GM18526 (cell line): ENCODE results near the gene TRIP10.

ENCODE experiments used
- POLR2A ChIP-seq: IDR thresholded peaks from 3 replicates; pipeline ENCODE4 v1.6.1; 2011; ENCODE audit not compliant: insufficient read length; ENCODE audit errors: extremely low read depth

The TRIP10 gene

DNA sequence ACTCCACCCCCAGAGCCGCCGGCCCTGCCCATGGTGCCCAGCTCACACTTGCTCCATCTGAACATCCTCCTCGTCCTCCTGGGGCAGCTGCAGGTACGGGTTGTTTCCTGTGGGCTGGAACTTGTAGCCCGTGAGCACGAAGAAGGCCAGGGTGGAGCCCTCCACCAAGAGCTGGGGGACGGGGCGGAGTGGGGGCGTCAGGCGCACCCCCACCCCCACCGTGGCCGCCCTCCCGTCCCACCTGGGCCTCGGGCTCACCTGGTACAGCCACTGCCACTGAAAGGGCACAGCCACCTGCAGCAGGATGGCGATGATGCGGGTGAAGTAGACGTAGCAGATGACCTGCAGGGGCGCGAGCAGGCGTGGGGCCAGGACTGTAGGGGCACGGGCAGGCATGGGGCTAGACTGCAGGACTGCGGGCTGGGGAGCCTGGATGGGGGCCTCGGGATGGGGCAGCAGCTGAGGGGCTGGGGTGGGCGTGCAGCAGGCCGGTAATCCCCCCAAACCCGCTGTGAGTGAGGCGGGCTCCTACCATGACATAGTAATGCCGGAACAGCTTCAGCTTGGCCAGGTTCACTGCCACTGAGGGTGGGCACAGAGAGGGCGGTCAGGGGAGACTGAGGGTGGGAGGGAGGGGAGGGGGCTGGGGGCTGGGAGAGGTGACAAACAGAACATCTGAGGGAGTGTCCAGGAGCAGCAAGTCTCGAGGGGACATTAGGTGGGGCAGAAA lies 8.4 kb upstream of the TRIP10 start:
- TF ChIP-seq POLR2A, result no peak

DNA sequence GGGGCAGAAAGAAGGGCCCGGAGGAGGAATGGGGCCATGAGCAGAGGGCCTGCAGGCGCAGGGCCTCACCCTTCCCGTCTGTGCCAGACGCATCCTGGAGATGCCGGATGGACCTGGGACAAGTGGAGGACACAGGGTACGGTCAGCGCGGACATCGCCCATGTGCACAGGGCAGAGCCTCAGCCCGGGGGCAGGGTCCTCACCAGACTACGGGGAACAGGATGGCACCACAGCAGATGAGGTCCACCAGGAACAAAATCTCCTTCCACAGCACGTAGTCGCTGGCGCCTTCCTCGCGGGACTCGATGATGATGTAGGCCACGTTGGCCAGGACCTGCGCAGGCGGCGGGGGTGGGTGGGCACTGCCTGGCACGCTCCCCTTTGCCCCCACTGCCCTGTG lies 7.7 kb upstream of the TRIP10 start:
- no peak for TF ChIP-seq POLR2A

DNA sequence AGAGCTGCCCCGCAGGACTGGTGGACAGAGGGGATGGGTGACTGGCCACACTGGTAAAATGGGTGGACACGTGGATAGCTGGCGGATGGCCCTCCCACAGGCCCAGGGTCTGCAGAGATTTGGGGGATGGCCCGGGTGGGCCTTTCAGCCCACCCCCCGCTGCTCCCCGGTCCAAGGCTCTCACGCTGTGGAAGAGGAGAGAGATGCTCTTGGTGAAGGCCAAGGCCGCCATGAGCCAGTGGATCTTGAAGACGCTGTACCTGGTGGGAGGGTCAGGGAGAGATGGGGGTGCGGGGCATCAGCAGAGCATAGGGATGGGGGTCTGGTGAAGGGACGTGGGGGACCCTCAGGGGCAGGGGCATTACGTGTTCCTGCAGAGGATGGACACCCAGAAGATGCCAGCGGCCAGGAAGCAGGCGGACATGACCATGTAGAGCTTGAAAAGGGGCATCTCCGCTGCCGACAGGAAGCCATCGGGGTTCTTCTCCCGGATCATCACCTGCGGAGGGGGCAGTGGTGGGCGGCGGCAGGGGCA lies 6.6 kb upstream of the TRIP10 start:
- no peak for TF ChIP-seq POLR2A

DNA sequence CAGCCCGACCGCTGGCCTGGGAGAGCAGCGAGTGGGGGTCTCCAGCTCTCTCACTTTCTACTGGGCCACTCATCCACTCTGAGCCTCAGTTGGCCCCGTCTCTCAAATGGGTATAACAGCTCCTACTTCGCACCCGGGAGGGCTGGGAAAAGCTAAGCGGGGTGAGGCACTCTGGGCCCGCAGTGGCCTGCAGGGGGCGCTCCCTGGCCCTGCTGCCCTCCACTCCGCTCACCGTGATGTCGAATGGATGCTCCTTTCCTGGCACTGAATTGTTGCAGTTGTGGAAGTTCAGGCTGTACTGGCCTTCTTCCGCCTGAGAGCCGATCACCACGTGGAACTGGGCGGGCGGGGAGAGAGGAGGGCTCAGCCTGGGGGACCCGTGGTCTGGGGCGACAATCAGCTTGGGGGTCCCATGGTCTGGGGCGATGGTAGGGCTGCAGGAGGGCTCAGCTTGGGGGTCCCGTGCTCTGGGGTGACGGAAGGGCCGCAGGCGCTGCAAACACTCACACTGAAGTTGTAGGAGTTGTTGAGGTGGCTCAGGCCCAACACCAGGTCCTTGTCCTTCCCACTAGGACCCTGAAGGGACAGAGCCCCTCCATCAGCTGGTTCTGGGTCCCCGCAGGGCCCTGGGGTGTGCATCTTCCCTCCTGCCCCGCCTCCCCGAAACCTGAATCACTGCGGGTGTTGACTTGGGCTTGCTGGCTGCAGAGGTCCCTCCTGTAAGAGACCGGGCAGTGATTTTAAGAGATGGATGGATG lies 6.0 kb upstream of the TRIP10 start:
- no peak for TF ChIP-seq POLR2A

DNA sequence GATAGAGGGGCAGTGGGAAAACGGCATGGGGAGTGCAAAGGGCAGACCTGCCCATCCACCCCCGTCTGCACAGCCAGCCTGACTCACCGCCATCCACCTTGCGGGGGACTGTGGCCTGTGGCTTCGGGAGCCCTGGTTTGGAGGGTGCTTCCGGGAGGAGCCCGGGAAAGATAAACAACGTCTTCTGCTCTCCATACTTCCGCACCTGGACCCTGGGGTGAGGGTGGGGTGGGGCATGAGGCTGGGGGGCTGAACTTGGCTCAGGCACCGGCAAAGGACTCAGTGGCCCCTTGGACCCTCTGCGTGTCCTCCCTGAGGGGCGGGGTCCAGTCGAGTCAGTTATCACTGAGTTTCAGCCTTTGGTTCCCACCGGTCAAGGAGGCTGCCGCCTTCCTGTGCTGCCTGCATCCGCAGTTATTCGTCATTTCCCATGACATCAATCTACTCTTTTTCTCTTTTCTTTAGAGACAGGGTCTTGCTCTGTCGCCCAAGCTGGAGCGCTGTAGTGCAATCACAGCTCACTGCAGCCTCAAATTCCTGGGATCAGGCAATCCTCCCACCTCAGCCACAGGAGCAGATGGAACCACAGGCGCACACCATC lies 5.3 kb upstream of the TRIP10 start:
- TF ChIP-seq POLR2A, result no peak

DNA sequence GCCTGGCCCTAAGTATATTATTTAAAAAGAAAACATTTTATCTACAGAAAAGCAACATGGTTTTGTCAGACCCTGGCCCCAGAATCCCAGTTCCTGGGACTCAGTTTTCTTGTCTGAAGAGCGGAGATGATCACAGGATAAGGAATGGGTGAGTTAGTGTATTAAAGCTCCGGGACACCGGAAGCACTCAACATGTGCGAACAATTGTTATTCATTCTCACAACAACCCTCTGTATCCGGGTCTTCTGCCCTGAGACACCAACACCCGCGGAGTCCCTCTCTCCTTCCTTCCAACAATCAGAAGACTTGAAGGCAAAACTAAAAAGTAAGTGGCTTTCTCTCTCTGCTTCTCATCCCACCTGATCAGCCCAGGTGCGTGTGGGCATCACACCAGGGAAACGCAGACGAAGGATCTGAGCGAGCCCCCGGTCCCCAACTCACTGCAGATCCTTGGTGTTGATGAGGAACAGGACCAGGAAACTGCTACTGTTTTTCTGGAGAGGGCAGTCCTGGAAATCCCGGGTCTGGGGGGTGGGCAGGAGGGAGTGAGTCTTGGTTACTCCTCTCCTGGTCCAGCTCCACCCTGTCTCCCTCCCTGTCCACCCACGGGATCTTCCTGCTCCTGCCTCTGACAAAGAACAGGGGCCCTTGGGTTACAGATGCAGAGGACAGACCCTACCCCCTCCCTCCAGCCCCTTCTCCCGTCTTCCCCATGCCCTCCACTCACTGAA lies 4.1 kb upstream of the TRIP10 start:
- no peak for TF ChIP-seq POLR2A

DNA sequence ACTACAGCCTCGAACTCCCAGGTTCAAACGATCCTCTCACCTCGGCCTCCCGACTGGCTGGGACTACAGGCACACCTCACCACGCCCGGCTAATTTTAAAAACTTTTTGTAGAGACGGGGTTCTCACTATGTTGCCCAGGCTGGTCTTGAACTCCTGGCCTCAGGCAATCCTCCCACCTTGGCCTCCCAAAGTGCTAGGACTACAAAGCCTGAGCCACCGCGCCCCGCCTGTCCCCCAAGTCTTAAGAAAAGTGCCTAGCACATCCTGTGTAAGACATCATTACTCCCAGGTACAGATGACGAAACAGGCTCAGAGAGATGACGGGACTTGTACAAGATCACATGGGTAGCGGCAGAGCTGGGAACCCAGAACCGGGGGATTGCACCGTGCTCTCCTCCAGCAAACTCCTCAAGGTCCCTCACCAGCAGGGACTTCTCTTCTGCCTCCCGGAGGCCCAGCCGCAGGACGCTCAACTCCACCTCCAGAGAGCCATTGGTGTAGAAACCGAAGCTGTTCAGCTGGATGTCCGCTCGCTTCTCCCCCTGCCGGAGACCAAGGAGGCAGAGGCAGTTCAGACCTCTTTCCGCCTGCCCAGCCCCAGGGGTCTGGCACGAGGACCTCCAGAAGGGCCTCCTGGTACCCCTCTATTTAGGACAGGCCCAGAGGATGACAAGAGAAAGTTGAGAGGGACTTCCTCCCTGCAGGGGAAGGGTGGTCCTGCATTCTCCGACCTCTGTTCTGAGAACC lies 3.1 kb upstream of the TRIP10 start:
- TF ChIP-seq POLR2A, result peak; percentile 46

DNA sequence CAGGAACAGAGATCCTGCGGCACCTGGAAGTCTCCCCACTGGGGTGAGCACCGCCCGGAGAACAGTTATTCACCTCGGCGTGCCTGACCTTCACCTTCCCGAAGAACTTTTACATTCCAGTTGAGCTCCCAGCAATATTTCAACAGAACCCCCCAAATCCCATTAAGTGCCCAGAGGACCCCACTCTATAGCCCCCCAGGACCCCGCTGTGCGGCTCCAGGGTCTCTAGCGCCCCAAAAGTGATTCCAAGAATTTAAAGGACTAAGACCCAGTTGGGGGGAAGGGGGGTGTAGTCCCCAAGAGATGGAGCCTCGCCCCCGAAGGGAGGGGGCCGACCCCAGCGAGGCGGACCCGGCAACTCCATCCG lies 2.6 kb upstream of the TRIP10 start:
- no peak for TF ChIP-seq POLR2A

DNA sequence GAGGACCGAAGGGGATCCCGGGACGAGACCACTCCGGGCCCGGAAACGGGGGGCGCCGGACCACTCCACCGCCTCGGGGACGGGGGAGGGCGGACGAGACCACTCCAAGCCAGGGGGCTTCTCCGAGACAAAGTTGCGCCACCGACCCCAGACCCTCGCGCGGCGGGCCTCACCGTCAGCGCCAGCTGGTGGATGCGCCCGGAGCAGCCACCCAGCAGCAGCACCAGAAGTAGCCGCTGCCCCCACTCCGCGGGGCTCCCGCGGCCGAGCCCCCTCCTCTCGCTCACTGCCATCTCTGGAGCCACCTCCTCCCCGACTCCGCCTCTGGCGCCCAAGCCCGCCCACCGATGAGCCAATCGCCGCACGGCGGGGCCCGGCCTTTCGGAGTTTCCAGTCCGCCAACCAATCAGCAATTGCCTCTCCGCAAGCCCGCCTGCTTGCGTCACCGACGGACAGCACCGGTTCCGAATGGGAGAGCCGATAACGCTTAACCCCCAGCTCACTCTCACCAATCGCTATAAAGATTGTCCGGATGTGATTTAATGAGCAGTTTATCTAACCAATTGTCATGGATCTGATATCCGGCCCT lies 2.1 kb upstream of the TRIP10 start, which contains the start of gene GPR108:
TSS of gene GPR108 (minus strand) at position 297 of the 589 bp plus-strand sequence. CDS start at position 293, 4 bp downstream.
- peak; percentile 50 for TF ChIP-seq POLR2A

DNA sequence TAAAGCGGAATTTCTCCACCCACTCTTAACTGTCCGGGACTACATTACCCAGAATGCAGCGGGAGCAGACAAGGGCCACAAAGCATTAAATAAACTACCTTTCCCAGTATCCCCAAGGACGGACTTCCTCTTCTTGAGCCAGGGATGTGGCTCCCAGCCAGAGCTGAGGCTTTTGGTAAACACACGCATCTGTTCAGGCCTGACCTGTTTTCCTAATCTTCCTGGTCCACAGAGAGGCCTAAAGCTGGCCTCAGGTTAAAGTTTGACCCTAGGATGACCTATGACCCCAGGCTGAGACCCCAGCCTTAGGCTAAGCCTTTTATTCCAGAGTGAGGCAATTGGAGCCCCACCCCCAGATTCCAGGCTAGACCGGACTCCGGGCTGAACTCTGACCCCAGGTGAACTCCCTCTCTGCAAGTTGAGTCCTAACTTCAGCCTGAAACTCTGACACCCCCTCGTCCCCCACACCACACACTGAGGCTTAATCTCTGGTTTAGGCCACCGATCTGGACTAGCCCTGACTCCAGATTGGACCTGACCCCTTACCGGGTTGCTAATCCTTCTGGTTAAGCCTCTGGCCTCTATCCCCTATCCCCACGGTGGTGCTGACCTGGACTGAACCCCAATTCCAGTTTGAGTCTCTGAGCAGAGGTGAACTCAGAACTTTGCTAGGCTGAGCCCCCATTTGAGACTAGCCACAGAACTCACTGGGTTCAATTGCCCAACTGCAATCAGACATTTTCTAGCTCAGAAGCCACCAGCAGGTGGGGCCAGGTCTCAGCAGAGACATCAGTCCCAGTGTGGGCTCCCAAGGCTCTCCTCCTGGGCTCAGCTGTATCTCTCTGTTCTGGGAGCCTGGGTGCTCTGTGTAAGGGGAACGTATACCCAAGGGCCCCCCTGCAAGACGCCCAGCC lies 1.4 kb upstream of the TRIP10 start:
- no peak for TF ChIP-seq POLR2A

DNA sequence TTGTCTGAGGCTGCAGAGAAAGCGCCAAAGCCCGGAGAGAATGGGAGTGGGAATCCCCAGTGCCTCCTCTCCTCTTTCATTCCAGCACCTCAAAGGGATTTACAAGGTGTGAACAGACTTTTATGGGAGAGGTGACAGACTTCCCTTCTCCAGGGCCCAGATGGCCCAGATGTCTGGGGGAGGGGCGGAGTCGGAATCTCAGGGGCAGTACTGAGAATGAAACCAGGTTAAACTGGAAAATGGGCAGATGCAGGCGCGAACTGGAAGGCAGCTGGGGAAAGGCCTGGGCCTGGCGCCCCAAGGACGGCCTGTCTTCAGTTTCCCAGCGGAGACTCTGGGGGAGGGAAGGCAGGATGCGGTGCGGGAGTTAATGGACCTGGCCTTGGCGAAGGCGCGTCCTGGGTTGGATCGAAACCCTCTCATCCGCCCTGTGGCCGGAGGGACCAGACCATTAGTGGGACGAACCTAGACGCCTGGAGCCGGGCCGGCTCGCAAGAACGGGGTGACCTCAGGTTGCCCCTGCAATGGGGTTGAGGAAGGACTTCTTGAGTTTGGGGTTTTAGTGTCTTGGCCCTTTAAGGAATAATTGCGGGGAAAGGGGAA lies 592 bp upstream of the TRIP10 start:
- no peak for TF ChIP-seq POLR2A

DNA sequence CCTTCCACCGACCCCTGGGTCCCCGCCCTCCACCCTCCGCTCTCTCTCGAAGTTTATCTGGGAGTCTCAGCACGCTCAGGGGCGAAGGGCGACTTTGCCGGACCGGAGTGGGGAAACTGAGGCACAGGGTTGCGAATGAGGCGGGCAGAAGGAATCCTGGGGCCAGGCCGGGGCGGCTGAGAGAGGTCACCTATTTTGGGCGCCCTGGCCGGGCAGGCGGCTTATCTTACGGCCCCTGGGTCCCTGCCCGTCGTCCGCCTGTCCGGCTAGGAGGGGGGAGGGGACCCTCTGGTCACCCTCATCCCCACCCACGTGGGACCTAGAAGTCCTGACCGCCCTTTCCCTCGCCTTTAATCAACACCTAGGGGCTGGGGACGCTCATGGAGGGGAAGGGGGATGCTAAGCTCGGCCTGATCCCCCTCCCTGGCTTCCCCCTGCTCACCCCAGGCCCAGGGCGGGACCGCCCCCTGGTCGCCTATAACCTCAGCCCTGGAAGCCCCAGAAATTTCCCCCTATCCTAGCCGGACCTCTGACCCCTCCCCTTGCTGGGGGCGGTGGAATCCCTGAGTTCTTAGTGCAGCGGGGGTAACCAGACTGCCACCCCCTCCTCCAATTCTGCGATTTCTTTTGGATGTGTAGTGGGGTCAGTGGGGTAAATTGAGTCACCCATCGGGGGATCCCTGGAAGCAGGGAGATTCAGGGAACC lies 556 bp downstream of the TRIP10 start:
- TF ChIP-seq POLR2A, result no peak
